HEK293 (cell line): ENCODE measurements around the gene ASL.
"Not testable (repeated sequence)": the region's sequence is repeated elsewhere in the genome, so short reads cannot be mapped to it uniquely, and the experiment has no call there.

Experiments
- CTCF ChIA-PET: fragments of 350-600 bp; formaldehyde crosslinking; extraction: SDS; loops from one replicate; lab custom pipeline; 2021; ENCODE audit warnings: antibody characterized with exemption; lab: Yijun Ruan, JAX
- POLR2A ChIA-PET: fragments of 300-600 bp; formaldehyde crosslinking; extraction: SDS; loops from one replicate; lab custom pipeline; 2020; ENCODE audit warnings: antibody characterized with exemption, inconsistent platforms; lab: Yijun Ruan, JAX
- H3K27ac ChIP-seq: fragments of 200-500 bp; sonication (Bioruptor generic); 2 replicates; pipeline ENCODE4 v1.5.1; 2014; ENCODE audit warnings: low read depth, low read length, control low read depth, inconsistent platforms; ENCODE audit errors: extremely low read depth
- H3K36me3 ChIP-seq, 2 experiments: fragments of 200-500 bp in 1 of 2; sonication (Bioruptor generic) in 1 of 2; 1 replicate in 1 of 2; 2 replicates in 1 of 2; pipeline ENCODE4 v1.5.1; 2014 to 2017; ENCODE audit warnings: inconsistent platforms in 2 of 2, low read length in 2 of 2; ENCODE audit not compliant: control insufficient read depth in 2 of 2, insufficient read depth in 1 of 2
- H3K4me1 ChIP-seq: fragments of 200-500 bp; sonication (Bioruptor generic); 2 replicates; pipeline ENCODE4 v1.5.1; 2014; ENCODE audit warnings: mild to moderate bottlenecking, low read length, inconsistent platforms; ENCODE audit not compliant: control insufficient read depth, insufficient read depth
- H3K4me3 ChIP-seq: 2 replicates; pipeline ENCODE4 v1.5.1; 2011; ENCODE audit warnings: low read depth, mild to moderate bottlenecking, control low read depth, low read length, moderate library complexity
- H3K9me3 ChIP-seq: fragments of 200-500 bp; sonication (Bioruptor generic); 2 replicates; pipeline ENCODE4 v1.5.1; 2014; ENCODE audit warnings: low read depth, low read length, inconsistent platforms; ENCODE audit not compliant: control insufficient read depth, insufficient read depth
- BCL11B ChIP-seq: fragments of 450-650 bp; formaldehyde crosslinking; IDR thresholded peaks from 2 replicates; pipeline ENCODE4 v1.5.1; 2016; ENCODE audit warnings: low read depth, missing biosample characterization, missing genetic modification characterization
- GLI4 ChIP-seq: fragments of 450-650 bp; formaldehyde crosslinking; IDR thresholded peaks from 2 replicates; pipeline ENCODE4 v1.5.1; 2016; ENCODE audit warnings: missing biosample characterization, missing genetic modification characterization
- HOXD13 ChIP-seq: sonication (generic); formaldehyde crosslinking; IDR thresholded peaks from 2 replicates; pipeline ENCODE4 v1.8.0; 2022; ENCODE audit warnings: missing genetic modification reagents, borderline replicate concordance
- KLF7 ChIP-seq: fragments of 450-650 bp; formaldehyde crosslinking; IDR thresholded peaks from 2 replicates; pipeline ENCODE4 v1.5.1; 2016; ENCODE audit warnings: missing biosample characterization, missing genetic modification characterization, borderline replicate concordance
- PRDM4 ChIP-seq: fragments of 450-650 bp; formaldehyde crosslinking; IDR thresholded peaks from 2 replicates; pipeline ENCODE4 v1.5.1; 2017; ENCODE audit warnings: missing biosample characterization, missing genetic modification characterization
- ZBTB48 ChIP-seq: fragments of 450-650 bp; formaldehyde crosslinking; IDR thresholded peaks from 2 replicates; pipeline ENCODE4 v1.5.1; 2016; ENCODE audit warnings: missing biosample characterization, missing genetic modification characterization
- ZFHX2 ChIP-seq: fragments of 450-650 bp; formaldehyde crosslinking; conservative IDR thresholded peaks from 2 replicates; pipeline ENCODE4 v1.5.1; 2016; ENCODE audit warnings: missing biosample characterization, missing genetic modification characterization
- ZIC2 ChIP-seq: fragments of 450-650 bp; formaldehyde crosslinking; IDR thresholded peaks from 2 replicates; pipeline ENCODE4 v1.5.1; 2016; ENCODE audit warnings: missing biosample characterization, missing genetic modification characterization
- ZNF132 ChIP-seq: fragments of 450-650 bp; formaldehyde crosslinking; IDR thresholded peaks from 2 replicates; pipeline ENCODE4 v1.5.1; 2017; ENCODE audit warnings: missing biosample characterization, missing genetic modification characterization, borderline replicate concordance
- ZNF184 ChIP-seq: fragments of 450-650 bp; IDR thresholded peaks from 2 replicates; pipeline ENCODE4 v1.5.1; 2018; ENCODE audit warnings: missing biosample characterization, mild to moderate bottlenecking, missing genetic modification characterization
- ZNF266 ChIP-seq: fragments of 450-650 bp; formaldehyde crosslinking; IDR thresholded peaks from 2 replicates; pipeline ENCODE4 v1.5.1; 2016; ENCODE audit warnings: missing biosample characterization, missing genetic modification characterization, low read depth
- ZNF280C ChIP-seq: fragments of 450-650 bp; formaldehyde crosslinking; IDR thresholded peaks from 2 replicates; pipeline ENCODE4 v1.5.1; 2016; ENCODE audit warnings: missing biosample characterization, missing genetic modification characterization
- ZNF292 ChIP-seq: fragments of 450-650 bp; formaldehyde crosslinking; IDR thresholded peaks from 2 replicates; pipeline ENCODE4 v1.5.1; 2016; ENCODE audit warnings: low read depth, missing biosample characterization, missing genetic modification characterization, borderline replicate concordance
- ZNF404 ChIP-seq: fragments of 450-650 bp; formaldehyde crosslinking; IDR thresholded peaks from 2 replicates; pipeline ENCODE4 v1.5.1; 2017; ENCODE audit warnings: missing biosample characterization, missing genetic modification characterization
- ZNF449 ChIP-seq: fragments of 450-650 bp; formaldehyde crosslinking; IDR thresholded peaks from 2 replicates; pipeline ENCODE4 v1.5.1; 2017; ENCODE audit warnings: missing biosample characterization, mild to moderate bottlenecking, missing genetic modification characterization, moderate library complexity
- ZNF629 ChIP-seq: fragments of 450-650 bp; formaldehyde crosslinking; IDR thresholded peaks from 2 replicates; pipeline ENCODE4 v1.5.1; 2017; ENCODE audit warnings: missing biosample characterization, missing genetic modification characterization
- ZNF747 ChIP-seq: fragments of 450-650 bp; formaldehyde crosslinking; IDR thresholded peaks from 2 replicates; pipeline ENCODE4 v1.5.1; 2016; ENCODE audit warnings: missing biosample characterization, missing genetic modification characterization

ASL gene

GRCh38 chr7:66114743-66115649 is 39.4 kb downstream of the ASL start, which contains the start of gene CRCP (continued):
- TF ChIP-seq ZNF747 (tag by site-specific recombination) (no peak), ZIC2 (peak; percentile 67), ZNF629 (peak; percentile 67), BCL11B (tag by site-specific recombination) (no peak), ZNF132 (no peak), KLF7 (no peak)

GRCh38 chr7:66116680-66117420 is 41.2 kb downstream of the ASL start:
- H3K4me1 ChIP-seq, POLR2A ChIA-PET, CTCF ChIA-PET, H3K9me3 ChIP-seq, H3K27ac ChIP-seq, H3K4me3 ChIP-seq, H3K36me3 ChIP-seq: not testable (repeated sequence)
- 0 out of 2 replicates have a peak, but pooled peaks have one; percentile 20 for TF ChIP-seq ZNF449 (tag by site-specific recombination)

GRCh38 chr7:66118603-66119002 is 43.0 kb downstream of the ASL start:
- CTCF ChIA-PET: no interaction called here
- POLR2A ChIA-PET: interaction anchor here (0.6 kb wide), 1 partner anchor 11 kb away, joined by 9 read pairs; no protein-coding TSS in a partner anchor
- no peak for TF ChIP-seq PRDM4
- TF ChIP-seq ZNF629: no peak
- no peak for TF ChIP-seq ZNF266 (tag by site-specific recombination)
- TF ChIP-seq BCL11B (tag by site-specific recombination): no peak
- TF ChIP-seq ZNF280C: no peak
- TF ChIP-seq ZNF292 (tag by site-specific recombination): no peak
- no peak for TF ChIP-seq HOXD13
- no peak for TF ChIP-seq ZNF184 (tag by site-specific recombination)
- no peak for TF ChIP-seq GLI4 (tag by site-specific recombination)
- TF ChIP-seq ZNF404: no peak
- no peak for TF ChIP-seq ZBTB48 (tag by site-specific recombination)
- TF ChIP-seq ZFHX2: no peak
- H3K9me3 ChIP-seq: no peaks in the 10 kb centered on the region
- no peak overlapping the region for H3K27ac ChIP-seq
- peaks cover 7% of the 10 kb centered on the region for H3K4me1 ChIP-seq
- no peak overlapping the region for H3K4me3 ChIP-seq
- H3K36me3 ChIP-seq: peaks cover 2 to 9% of the 10 kb centered on the region in 2 experiments; a peak in 2 of 3 replicates
